Breast epithelium (tissue), 3 donors: Measurements from ENCODE around the gene POU1F1.

Experiments
- CTCF ChIP-seq, 3 donors: fragments of 450-650 bp; IDR thresholded peaks; one replicate each; pipeline ENCODE4 v1.5.1; 2016 to 2017; ENCODE audit warnings: antibody characterized with exemption in 3 of 3, mild to moderate bottlenecking in 3 of 3, moderate library complexity in 3 of 3
- POLR2A ChIP-seq: fragments of 450-650 bp; IDR thresholded peaks from one replicate; pipeline ENCODE4 v1.6.1; 2016; ENCODE audit warnings: antibody characterized with exemption, mild to moderate bottlenecking, moderate library complexity
- POLR2AphosphoS5 ChIP-seq, 3 donors: sonication (generic); formaldehyde crosslinking; IDR thresholded peaks; one replicate each; pipeline ENCODE4 v1.6.1; 2017; ENCODE audit warnings: antibody characterized with exemption in 3 of 3

- TF ChIP-seq CTCF (IDR thresholded peaks at IDR 0.05) = no peak
- no peak for TF ChIP-seq POLR2A
- no peak for TF ChIP-seq POLR2AphosphoS5 (IDR thresholded peaks at IDR 0.05)
These were observed 26.4 kb downstream of the POU1F1 start for GRCh38 chr3:87250009-87250408.
